HG03378 (cell line): ENCODE results near the gene CARD11.
"Not testable (repeated sequence)": the region's sequence is repeated elsewhere in the genome, so short reads cannot be mapped to it uniquely, and the experiment has no call there.

Source experiments
- ATAC-seq: cut with Tn5 transposase; IDR thresholded peaks from one replicate; pipeline ENCODE4 v1.9.1; 2021; ENCODE audit warnings: mild to moderate bottlenecking, moderate library complexity; ENCODE audit not compliant: unreplicated experiment

The CARD11 gene

DNA sequence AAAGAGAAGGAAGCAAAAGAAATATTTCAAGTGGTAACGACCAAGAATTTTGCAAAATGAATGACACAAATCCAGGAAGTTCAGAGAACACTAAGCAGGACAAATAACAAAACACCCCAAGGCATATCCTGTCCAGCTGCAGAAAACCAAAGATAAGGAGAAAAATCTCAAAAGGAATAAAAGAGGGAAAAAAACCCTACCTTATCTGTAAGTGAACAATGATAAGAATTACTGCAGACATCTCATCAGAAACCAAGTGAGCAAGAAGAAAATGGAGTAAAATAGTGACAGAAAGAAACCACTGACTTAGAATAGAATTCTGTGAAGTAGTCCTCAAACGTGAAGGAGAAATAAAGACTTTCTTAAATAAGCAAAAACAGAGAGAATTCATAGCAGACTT, 21.8 kb downstream of the CARD11 start:
- ATAC-seq, result no peak

- not testable (repeated sequence) for ATAC-seq
Measured at GRCh38 chr7:3021224-3021623, 22.4 kb downstream of the CARD11 start.

DNA sequence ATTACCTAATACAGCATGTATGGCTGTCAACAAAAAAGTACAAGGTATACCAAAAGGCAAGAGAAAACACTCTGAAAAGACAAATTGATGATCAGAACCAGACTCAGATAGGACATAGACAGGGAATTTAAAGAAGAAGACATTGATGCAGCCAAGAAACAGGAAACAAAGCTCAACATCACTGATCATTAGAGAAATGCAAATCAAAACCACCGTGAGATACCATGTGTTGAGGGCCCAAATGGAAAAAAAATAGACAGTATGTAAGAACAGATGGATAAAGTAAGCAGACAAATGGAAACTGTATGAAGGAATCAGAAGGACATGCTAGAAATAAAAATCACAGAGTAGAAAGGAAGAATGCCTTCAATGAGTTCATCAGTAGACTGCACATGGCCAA, 23.3 kb downstream of the CARD11 start:
- no peak for ATAC-seq

GRCh38 chr7:3019801-3020200, 23.9 kb downstream of the CARD11 start:
- no peak for ATAC-seq

DNA sequence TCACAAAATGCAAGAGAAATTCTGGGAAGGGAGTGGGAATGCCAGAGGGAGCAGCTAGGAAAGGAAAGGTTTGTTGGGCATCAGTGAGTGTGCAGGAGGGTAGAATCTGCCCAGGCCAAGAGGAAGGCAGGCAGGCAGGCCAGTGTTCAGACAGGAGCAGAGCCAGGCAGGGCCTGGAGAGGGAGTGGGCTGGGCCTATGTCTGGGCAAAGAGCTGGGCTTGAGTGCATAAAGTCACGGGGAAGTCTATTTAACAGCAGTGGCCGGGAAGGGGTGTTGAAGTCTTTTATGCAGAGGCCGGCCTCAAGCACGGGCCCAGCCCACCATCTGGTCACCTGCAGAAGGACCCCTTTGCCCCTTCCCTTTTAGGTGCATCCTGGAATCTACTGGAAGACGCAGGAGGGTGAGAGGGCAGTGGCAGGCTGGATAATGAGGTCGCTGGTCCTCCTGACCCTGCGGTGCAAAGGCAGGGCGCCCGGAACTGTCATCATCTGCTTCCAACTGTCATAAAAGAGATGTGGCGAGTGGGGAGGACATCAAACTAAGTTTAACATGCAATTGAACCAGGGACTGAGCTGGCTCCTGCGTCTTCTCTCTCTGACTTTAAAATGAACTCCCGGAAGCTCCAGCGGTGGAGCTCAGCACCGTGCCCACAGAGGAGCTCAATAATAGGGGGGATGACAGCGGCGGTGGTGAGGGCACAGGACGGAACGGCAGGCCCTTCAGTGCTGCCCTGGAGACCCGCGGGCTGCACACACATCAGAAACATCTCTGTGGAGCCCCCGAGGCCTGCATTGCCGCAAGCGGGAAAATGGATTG, 29.5 kb downstream of the CARD11 start:
- ATAC-seq, result no peak

- no peak for ATAC-seq
Measured at GRCh38 chr7:3011211-3011852, 32.3 kb downstream of the CARD11 start.

DNA sequence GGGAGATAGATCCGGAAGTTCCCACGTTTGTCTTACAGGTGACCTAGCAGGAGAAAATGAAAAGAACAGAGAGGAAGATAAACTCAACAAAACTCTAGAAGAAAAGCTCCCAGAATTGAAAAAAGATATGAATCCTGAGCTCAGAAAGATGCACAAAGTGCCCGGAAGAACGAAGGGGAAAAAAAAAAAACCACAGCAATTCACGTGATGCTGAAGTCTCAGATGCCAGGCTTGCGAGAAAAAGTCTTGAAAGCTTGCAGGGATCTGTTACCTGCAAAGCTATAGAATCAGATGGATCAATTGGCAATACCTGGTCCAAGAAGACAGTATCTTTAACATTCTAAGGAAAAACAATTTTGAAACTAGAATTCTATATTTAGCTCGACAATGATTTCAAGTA, 33.5 kb downstream of the CARD11 start:
- ATAC-seq, result no peak

- no peak for ATAC-seq
Measured at GRCh38 chr7:3009086-3009485, 34.6 kb downstream of the CARD11 start.

- ATAC-seq, result no peak
Measured at GRCh38 chr7:3008386-3008785, 35.3 kb downstream of the CARD11 start.

- no peak for ATAC-seq
Measured at GRCh38 chr7:3007696-3008095, 36.0 kb downstream of the CARD11 start.

DNA sequence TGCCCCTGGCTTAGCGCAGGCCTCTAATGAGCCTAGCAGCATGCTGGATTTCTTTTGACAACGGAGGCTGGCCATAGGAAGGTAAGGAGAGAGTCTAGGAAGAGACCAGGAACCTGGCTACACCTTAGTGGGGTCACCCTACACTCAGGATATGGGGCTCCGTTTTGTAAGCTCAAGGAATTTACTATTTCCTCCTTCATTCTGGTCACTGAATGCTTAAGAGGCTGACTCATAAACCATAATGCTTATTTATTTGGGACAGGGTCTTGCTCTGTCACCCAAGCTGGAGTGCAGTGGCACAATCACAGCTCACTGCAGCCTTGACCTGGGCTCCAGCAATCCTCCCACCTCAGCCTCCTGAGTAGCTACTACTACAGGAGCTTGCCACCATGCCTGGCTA, 38.4 kb downstream of the CARD11 start:
- no peak for ATAC-seq

DNA sequence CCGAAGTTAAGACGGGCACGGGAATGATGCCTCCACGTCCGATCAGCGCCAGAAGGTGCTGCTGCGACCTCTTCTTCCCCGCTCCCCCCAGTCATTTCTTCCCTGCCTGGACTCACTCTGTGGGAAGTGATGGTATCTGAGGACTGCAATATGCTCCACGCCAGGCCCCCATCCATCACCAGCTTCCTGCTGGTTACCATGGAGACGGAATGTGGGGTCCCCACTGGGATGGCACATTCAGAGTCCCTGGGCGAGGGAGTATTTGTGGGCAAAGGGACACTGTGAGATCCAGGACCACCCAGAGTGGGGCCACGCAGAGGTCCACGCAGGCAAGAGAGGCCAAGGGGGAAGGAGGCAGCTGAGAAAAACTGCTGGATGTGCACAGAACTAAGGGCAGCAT, 39.7 kb downstream of the CARD11 start:
- ATAC-seq, result no peak

DNA sequence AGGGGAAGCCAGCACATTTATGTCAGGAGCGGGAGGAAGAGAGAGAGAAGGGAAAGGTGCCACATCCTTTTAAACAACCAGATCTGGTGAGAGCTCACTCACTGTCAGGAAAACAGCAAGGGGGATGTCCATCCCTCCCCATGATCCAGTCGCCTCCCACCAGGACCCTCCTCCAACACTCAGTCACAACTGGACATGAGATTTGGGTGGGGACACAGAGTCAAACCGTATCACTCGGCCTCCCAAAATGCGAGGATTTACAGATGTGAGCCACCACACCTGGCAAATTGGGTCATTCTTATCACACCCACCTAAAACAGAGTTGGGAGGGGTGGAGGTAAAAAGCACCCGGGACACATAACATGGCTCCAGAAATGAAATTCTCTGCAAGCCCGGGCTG, 41.0 kb downstream of the CARD11 start:
- ATAC-seq, result no peak

DNA sequence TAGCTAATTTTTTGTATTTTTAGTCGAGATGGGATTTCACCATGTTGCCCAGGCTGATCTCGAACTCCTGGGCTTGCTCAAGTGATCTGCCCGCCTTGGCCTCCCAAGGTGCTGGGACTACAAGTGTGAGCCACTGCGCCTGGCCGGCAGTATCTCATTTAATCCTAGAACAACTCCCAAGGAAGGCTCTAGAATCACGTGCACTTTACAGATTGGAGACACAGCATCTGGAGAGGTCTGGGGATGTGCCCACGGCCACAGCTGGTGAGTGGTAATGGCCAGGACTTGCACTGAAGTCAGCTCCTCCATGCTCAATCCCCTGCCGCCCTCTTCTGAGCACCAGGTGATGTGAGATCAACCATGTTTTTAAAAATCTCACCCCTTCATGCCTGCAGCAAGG, 43.1 kb downstream of the CARD11 start:
- ATAC-seq, result no peak

DNA sequence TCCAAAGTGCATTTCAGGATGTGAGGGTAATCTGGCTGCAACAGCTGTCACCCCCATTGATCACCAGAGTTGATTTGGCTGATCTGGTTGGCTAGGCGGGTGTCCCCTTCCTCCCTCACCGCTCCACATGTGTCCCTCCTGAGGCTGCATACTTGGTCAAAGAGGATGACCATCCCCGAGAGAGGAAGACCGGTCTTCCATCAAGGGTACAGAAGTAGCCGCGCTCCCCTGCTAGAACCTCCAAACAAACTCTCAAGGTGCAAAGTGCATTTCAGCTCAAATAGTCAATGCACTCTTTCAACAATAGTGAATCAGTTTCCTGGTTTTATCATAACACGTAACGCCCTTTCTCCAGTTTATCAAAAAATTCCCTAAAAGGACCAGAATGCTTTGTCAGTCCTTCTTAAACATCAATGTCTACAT, 44.6 kb downstream of the CARD11 start:
- no peak for ATAC-seq

GRCh38 chr7:2997014-2997413, 46.7 kb downstream of the CARD11 start:
- ATAC-seq, result no peak

DNA sequence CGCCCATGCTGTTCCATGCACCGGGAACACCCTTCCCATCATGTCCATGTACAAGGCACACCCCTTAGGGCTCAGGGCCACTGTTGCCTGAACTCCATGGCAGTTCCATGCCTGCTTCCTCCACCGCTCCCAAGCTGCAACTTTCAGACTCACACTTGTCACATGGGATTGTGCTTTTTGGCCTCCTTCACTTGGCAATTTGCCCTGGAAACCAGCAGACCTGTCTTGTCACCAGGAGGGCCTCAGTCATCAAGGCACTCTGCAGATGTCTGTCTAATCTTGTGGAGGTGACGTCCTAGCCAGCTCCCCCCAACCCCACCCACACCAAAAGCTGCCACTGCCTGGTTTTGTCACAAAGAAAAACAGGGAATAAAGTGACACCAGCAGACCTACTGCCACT, 47.5 kb downstream of the CARD11 start:
- no peak for ATAC-seq

- ATAC-seq, result no peak
Measured at GRCh38 chr7:2993868-2994267, 49.8 kb downstream of the CARD11 start.

- no peak for ATAC-seq
Measured at GRCh38 chr7:2993396-2993795, 50.3 kb downstream of the CARD11 start.

- ATAC-seq, result no peak
Measured at GRCh38 chr7:2990949-2991470, 52.7 kb downstream of the CARD11 start.

DNA sequence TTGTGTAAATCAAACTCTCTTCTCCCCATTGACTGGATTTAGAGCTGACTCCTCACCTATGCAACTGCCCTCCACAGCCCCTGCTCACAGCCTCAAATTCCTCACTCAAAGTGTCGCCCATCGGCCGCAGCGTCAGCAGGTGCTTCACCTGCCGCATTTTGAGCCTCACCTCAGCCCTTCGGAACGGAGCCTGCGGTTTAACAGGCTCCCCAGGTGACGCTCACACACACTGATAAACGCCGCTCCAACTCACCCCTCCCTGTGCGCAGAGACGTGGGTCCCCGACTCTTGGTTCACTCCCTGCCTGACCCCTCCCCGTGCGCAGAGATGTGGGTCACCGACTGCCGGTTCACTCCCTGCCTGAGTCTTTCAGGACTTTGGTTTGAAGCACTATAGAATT, 57.1 kb downstream of the CARD11 start:
- ATAC-seq, result no peak

- no peak for ATAC-seq
Measured at GRCh38 chr7:2985866-2986265, 57.8 kb downstream of the CARD11 start.
